RPMI7951 (cell line): ENCODE results near the gene BCOR. TPM values are rescaled to one million over a fixed set of nuclear protein-coding genes. Genes with fewer than 3 reads are reported as not detected.
A peak's percentile ranks its signal among the peaks of the same experiment; 100 is the strongest.

ENCODE experiments used
- DNase-seq: peaks from one replicate; pipeline ENCODE4 v3.0.0-alpha.2; 2012; ENCODE audit warnings: low read depth
- total RNA-seq: library from RNA; depleted of rRNA; stranded (reverse); fragments of >200 nt; shearing (Covaris generic); gene quantifications from 2 replicates; pipeline ENCODE4 v1.2.3, GENCODE V29; 2014

Gene BCOR
- total RNA-seq, 1 experiment from 2014 or later: 42.9 TPM

DNA sequence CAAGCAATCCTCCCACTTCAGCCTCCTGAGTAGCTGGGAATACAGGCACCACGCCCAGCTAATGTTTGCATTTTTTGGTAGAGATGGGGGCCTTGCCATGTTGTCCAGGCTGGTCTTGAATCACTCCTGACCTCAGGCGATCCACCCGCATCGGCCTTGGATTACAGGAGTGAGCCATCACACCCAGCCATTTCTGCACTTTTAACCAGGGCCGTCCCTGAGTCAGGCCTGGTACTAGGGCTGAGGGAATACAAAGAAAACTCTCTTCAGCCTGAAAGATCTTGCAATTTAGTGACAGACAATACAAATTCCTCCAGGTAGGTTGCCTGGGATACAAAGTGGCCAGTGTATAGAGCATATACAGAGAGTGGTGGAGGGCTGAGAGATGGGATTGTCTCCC lies 65.8 kb downstream of the BCOR start:
- peak; percentile 84 for DNase-seq

DNA sequence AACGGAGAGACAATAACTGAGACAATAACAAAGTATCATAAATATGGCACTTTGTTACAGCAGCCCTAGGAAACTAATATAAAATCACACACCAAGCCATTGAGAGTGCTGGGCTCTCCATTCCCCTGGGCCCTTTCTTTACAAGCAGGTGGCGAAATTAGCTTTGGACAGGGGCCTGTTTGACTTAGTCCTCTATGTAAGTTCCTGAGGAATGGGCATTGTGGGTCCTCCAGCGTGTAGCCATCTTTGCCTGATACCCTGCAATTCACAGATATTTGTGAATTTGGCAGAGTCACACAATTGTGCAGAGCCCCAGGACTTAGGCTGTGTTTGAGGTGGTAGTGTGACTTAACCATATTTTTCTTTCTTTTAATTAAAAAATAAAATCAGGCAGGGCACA lies 67.6 kb downstream of the BCOR start:
- no peak for DNase-seq

DNA sequence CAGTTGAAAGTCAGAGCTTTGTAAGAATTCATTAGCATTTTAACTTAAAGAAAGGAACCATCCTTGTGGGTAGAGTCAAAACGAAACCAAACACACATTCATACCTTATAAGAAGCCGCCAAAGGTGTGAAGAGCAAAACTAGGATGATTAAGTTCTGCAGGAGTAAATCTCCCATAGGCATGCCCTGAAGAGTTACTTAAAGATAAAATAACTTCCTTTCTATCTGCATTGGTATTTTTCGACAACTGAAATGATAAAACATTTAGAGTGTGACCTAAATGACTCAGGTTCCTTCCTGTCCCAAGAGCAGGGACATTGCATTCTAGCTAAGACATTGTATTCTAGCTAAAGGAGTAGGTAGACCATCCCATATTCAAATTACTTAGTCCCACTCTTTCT lies 75.3 kb downstream of the BCOR start:
- DNase-seq: no peak

DNA sequence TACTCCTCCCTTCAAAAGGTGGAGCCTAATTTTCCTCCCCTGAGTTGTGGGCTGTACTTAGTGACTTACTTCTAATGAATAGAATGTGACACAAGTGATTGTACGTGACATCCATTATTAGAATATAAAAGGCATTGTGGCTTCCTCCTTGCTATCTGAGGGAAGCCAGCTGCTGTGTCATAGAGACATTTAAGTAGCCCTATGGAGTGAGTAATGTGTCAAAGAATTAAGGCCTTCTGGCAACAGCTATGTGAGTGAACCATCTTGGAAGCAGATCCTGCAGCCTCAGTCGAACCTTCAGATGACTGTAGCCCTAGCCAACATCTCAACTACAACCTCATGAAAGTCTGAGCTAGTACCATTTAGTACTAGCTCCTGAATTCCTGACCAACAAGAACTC lies 76.1 kb downstream of the BCOR start:
- no peak for DNase-seq

DNA sequence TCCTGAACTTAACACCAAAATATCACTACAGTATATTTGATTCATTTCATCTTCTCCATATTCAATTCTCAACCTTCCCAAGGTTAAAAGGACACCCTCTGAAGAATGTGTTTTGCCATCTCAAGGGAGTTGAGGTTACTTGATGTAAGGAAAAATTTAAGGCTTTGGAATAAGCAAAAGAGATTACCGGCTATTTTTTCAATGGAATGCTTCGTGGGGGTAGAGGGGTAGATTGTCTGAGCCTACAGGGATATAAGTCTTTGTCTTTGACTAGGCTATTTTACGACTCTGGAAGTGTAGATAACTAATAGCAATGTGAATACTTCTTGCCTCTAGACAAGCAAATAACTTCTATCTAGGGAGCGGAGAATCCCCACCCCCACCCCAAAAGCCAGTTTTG lies 78.2 kb downstream of the BCOR start:
- DNase-seq: no peak

DNA sequence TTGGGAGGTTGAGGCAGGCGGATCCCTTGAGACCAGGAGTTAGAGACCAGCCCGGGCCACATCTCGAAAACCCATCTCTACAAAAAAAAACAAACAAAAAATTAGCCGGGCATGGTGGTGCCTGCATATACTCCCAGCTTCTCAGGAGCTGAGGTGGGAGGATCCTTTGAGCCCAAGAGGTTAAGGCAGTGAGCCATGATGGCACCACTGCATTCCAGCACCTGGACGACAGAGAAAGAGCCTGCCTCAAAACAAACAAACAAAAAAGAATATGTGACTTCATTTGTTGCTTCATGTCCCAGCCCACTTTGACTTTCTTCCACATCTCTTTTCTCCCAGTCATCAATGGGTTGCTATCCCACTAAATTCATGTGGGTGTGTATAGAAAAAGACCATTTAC lies 79.7 kb downstream of the BCOR start:
- DNase-seq: no peak

DNA sequence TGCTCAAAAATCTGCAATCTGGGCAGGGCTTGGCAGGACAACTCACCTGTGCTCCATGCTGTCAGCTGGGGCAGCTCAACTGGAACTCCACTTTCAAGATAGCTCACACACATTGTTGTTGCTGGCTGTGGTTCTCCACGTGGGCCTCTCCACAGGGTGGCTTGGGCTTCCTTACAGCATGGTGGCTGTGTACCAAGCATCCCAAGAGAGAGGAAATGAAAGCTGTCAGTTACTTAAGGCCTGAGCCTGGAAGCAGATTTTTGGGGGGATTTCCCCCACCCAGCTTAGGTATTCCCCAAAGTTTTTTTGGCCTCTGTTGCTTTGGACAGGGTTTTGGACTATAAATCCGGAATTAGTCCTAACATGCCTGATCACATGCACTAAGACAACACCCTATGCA lies 81.0 kb downstream of the BCOR start:
- no peak for DNase-seq

DNA sequence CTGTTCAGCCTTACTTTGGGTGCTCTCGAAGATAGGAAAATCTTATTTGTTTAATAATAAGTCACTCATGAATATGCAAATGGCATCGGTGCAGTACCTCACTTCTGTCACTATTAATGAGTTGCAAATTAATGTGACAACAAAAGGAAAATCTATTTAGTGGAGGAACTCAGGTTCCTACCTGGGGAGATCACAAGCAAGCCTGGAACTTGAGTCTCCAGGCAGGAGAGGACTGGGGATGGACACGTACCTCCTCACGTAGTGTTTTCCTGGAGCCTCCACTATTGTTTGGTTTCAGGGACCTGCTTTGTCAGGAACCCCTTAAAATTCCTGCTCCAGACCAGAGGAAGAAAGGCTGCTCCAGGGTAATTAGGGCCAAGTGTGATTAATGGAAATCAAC lies 82.1 kb downstream of the BCOR start:
- DNase-seq: no peak

DNA sequence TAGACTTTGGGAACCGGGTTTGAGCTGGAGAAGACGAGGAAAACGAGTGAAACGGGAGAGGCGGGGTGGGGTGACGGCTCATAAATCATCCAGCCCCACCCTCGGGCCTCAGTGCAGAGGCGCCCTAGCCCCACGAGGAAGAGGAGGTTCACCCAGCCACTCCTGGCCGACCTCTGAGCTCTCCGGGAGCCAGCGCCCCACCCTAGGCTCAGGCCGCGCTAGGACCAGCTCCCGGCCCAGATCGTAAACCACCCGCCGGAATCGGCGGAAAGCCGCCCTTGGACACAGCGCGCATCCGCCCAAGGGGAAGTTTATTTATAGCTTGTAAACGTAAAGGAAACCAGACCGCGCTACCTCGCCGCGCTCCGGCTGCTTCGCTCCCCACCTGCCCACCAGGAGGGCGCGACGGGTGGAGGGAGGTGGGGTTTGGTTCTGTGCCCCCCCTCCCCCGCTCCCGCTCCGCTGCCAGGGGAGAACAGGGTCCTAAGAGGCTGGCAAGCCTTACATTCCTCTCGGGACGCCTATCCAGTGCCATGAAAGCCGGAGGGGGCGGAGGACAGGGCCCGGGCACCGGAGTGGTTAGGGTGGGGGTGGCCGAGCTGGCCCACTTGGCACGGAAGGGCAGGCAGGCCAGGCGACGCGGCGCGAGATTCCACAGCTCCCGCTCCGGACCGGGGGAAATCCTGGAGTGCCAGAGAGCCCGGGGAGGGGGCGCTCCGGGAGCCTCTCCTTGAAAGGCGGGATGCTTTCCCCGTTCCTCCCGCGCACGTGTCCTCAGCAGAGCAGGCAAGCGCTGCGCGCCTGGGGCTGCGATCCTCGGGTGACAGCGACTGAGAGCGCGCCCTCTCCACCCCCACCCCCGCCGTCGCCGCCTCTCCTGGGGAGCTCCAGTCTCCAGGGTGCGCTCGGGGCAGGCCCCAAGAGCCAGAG lies 84.2 kb downstream of the BCOR start:
- peak; percentile 79 for DNase-seq

DNA sequence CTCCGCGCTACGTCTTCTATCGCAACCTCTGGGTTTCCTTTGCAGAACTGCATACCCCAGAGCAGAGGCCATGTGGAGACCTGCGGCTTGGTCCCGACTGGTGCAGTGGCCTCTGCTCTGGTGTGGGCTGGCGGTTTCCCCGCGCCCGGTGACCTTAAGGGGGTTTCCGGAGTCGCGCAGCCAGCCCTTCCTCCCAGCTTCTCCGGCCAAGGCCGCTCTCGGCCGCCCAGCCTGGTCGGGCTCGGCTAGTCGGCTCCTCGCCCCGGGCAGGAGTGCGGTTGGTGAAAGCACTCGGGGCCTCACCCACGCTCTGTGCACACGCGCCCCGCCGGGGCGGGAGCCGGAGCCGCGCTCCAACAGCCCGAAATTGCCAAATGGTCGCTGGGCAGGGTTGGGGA lies 84.9 kb downstream of the BCOR start:
- DNase-seq: peak; percentile 89

DNA sequence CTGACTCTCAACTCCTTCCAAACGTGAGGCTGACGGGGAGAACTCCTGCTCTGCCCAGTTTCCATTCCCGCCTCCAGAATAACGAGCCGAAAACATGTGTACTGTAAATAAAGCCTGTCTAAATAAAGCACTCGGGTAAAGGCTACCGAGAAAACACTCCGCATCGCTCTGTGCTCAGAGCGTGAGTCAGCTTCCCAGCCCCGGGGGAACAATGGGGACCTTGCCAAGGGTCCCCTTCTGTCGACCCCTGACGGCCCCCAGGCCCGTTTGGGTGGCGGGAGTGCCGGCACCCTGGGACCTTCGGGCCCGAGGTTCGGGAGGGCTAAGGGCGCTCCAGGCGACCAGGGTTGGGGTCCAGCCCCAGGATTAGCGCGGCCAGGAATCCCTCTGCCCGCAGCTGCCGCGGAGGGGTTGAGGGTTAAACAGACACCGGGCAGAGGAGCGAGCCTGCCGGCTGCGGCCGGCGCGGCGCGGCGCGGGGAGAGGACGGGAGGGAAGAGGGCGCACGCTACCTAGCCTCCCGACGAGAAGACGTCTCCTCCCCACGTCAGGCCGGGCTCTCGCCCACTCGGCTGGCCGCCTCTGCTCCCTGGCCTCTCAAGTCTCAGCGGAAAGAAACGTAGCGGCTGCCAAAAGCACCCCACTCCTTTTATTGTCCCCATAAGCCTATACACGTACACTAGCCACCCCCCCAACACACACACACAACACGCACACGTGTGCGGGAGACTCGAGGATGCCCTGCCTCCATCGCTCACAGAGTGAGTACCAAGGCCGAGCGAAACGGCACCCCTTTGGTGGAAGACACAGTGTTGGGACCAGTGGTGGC lies 85.5 kb downstream of the BCOR start:
- DNase-seq: peak; percentile 79

DNA sequence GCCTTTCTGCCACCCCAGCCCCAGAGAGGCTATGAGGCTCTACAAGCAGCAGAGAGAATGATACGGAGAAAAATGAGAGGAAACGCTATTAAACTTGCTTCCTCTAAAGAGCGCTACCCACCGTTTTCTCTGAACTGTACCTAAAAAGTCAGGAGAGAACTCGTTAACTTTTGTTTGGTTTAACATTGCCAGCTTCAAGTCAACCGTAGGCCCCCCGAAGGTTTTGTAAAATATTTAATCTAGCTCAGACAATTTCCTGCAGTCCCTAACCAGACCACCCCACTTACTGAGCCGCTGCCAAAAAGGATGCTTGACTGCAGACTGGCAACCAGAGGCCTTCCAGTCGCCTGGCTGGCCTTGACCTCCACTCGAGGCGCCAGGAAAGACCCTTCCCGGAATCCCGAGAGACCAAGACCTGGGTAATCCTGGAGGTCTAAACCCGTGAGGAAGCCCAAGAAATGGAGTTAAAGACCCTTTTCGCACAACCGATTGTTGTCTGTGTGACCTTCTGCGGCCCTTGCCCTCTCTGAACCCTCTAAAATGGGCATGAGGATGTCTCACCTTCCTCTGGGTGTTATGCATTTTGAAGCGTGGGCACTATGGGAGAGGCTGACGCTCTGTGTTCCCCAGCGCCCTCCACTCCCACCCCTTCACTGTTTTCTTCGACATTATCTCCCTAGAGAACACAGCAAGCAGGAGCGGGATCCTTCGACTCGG lies 86.3 kb downstream of the BCOR start:
- no peak for DNase-seq

DNA sequence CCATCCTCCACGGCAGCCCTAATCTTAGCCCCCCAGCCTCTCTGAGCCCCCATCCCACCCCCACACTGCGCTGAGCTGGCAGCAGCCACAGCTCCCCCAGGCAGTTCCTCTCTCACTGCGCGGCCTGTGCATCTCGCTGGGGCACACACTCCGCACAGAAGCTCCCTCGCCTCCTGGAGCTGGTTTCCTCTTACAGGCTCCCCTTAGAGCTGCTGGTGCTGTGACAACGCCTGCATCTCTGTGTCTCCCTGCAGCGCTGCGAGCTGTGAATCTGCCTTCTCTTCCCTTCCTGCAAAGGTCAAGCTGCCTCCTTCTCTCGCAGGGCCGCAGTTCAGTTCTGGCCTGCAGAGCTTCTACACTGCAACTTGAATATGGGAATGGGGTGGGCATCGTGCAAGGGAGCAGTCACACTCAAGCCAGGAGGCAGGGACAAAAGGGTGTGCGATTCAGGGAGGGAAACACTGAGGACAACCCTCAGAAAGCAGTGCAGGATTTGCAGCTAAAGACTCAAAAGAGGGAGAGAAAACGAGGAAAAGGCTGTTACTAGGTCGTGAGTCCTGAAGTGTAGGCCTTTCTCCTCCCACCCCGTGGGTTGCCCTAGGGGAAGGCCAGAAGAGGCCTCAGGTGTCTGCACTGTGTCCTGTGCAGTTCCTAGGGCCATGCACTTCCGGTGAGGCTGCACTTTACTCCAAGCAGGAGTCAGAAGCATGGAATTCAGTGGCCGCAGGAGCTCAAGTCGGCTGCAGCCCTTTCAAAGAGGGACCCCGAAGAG lies 87.0 kb downstream of the BCOR start:
- no peak for DNase-seq

DNA sequence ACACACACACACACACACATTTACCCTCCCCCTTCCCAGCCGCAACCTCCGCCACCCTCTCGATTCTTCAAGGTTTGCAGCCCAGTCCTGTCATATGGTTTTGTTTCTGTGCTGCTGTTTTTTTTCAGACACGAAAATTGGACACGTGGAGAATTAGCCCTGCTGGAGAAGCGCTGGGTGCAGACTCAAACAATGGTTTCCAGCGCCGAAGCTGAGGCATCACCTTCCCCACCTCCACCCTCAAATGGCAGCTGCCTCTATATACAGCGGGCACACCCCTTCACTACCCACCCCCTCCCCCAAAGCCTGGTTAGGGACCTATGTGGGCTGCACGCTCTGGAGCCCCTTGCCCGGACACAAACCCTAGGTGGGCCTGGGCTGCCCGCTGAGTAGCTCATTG lies 87.9 kb downstream of the BCOR start:
- DNase-seq: no peak

DNA sequence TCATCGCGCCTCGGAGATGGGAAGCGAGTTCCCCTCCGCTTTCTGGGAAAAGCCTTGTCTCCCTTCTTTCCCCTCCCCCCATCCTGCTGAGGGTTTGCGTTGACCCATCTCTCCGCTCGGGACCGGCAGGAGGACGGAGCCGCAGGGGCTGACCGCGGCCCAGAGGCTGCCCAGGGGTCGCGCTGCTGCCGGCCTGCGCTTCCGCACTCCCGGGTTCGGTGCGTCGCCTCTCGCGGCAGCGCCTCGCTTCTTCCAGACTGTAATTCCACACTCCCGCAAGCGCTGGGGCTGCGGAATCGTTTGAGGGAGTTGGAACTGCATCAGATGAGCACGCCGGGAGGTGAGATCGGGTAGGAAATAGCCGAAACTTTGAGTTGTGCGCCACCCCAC lies 88.3 kb downstream of the BCOR start:
- DNase-seq: no peak

DNA sequence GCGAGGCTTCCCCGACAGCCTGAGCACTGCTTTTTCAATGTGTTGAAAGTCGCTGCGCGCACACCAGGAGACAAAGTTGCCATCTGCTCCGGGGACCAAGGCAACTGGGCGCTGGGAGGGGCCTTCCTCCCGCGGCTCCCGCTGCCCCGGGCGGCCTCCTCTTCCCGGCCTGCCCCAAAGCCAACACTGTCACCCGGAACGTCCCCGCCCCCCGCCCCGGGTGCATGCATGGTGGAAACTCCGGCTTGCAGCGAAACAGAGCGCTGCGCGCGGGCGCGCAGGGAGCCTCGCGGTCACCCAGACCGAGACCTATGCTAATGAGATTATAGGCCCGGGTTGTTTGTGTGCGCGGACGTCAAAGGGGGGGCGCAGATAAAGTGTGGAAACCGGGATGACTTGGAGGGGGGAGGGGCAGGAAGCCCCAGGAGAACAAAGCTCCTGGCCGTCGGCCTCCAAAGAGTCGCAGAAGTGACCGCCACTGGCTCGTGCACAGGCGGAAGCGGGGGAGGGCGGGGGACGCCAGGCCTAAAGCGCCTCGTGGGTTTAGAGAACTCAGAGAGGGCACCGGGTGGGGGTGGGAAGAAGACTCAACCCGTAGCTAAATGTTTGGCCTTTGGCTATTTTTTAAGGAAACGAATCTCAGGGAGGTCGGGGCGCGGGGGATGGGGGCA lies 88.8 kb downstream of the BCOR start:
- peak; percentile 65 for DNase-seq

DNA sequence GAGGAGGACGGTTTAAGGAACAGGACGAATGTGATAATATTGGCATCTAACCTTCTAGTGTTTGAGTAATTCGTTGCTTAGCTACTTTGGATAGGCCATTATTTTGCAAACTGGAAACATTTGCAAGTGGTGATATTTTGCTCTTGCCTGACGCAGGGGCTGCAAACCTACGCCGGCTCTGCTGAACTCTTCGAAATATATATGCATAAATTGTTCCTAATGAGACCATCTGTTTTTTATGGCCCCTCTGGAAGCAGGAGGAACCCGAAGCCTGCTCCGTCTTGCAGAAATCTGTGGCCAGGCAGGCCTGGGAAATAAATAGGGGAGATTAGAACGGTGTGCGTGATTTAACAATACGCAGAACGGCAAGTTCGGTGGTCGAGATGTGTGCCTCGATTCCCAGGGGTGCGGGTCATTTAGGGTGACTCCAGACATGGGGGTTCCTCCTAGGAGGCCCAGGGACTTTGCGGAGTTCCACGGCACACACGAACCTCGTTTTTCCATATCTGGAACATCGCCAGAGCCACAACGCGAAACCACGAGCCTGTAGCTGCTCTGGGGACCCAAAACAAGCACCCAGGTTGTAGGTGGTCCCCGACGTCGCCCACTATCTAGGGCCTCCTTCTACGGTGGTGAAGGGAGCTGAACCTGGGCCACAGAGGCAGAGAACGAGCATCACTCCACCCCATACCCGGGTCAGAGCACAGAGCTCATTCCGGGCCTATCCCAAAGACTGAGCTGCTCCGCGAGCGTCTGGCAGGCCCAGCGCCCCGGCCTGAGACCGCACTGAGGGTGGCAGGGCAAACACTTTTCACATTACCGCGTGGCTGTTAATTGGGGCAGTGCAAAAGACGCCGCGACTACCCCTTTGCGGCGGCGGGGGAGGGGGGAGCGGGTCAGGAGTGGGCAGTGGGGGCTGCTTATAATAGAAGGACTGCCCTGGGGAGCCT lies 89.7 kb downstream of the BCOR start:
- DNase-seq: no peak

DNA sequence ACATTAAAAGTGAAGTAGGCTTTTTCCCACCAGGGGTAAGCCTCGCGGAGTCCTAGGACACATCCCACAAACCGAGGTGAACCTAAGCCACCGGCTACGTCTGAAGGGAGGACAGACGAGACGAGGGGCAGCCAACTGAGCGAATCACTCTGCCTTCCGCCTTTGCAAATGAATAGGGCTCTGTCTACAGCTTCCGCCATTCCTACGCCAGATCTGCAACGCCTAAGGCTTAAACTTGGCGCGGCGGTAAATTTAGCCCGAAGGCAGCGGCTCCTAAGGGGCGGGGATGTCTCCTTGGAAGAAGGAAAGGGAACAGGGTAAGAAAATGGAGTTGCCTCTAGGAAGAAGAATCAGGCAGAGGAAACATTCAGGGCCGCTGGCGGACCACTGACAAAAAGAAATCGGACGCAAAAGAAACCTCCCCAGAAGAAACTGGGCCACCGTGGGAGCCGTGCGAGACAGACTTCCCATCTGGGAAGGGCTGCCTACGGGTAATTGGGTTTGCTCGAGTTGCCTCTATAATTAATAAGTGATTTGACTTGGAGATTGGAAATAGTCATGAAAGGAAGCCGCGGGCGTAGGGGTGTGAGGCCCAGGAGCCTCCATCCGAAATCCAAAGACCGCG lies 90.5 kb downstream of the BCOR start:
- DNase-seq: no peak
